Fibroblast of the aortic adventitia (primary cell): ENCODE data around the gene ZNF593OS. TPM values are rescaled to one million over a fixed set of nuclear protein-coding genes. Genes with fewer than 3 reads are reported as not detected.

ENCODE experiments used
- DNase-seq: peaks from one replicate; pipeline ENCODE4 v3.0.0-alpha.2; 2010; ENCODE audit warnings: low read depth
- H3K4me3 ChIP-seq: 2 replicates; pipeline ENCODE4 v1.5.1; 2011; ENCODE audit warnings: low read depth, mild to moderate bottlenecking, control low read depth, low read length, moderate library complexity
- CTCF ChIP-seq: IDR thresholded peaks from 2 replicates; pipeline ENCODE4 v1.5.1; 2011; ENCODE audit warnings: mild to moderate bottlenecking, low read length, control low read depth, inconsistent platforms; ENCODE audit not compliant: insufficient read depth
- total RNA-seq: library from RNA; depleted of rRNA; stranded (reverse); fragments of >200 nt; gene quantifications from 2 replicates; pipeline ENCODE4 v1.2.3, GENCODE V29; 2012; ENCODE audit warnings: low replicate concordance

Gene ZNF593OS
- total RNA-seq = not detected in 2 replicates

- TF ChIP-seq CTCF = no peak
- peak within 1 kb of the TSS; percentile 89 for H3K4me3 ChIP-seq
- no peak for DNase-seq
These were observed at the start of gene ZNF593OS for GRCh38 chr1:26171084-26172072. Gene ZNF593OS, minus strand, starts transcription at chr1:26171832. Its CDS starts 171 bp downstream, at chr1:26171661.

GRCh38 chr1:26221094-26221493 is 49.5 kb upstream of the ZNF593OS start:
- no peak overlapping the region for H3K4me3 ChIP-seq
- DNase-seq = no peak
- no peak for TF ChIP-seq CTCF

GRCh38 chr1:26220199-26220912 is 48.7 kb upstream of the ZNF593OS start:
- no peak overlapping the region for H3K4me3 ChIP-seq
- DNase-seq = no peak
- TF ChIP-seq CTCF = no peak

GRCh38 chr1:26218906-26219494 is 47.4 kb upstream of the ZNF593OS start:
- no peak for DNase-seq
- TF ChIP-seq CTCF = no peak
- no peak overlapping the region for H3K4me3 ChIP-seq

GRCh38 chr1:26215246-26215645 is 43.6 kb upstream of the ZNF593OS start:
- H3K4me3 ChIP-seq = no peak overlapping the region
- DNase-seq = no peak
- no peak for TF ChIP-seq CTCF

GRCh38 chr1:26213335-26213905 is 41.8 kb upstream of the ZNF593OS start:
- DNase-seq = no peak
- H3K4me3 ChIP-seq = no peak overlapping the region
- TF ChIP-seq CTCF = no peak
